Upper lobe of left lung (tissue), 6 donors: ENCODE data around the gene LRP11. TPM values are rescaled to one million over a fixed set of nuclear protein-coding genes. Genes with fewer than 3 reads are reported as not detected.
A peak's percentile ranks its signal among the peaks of the same experiment; 100 is the strongest.
"Not testable (repeated sequence)": the region's sequence is repeated elsewhere in the genome, so short reads cannot be mapped to it uniquely, and the experiment has no call there.

Experiments used
- ATAC-seq, 2 donors: fragments of 200-7000 bp; cut with Tn5 transposase; one replicate each; pipeline ENCODE4 v1.9.1; 2022; ENCODE audit warnings: mild to moderate bottlenecking in 2 of 2, moderate library complexity in 2 of 2; ENCODE audit not compliant: low FRiP score in 2 of 2
- DNase-seq, 2 donors: peaks; one replicate each; pipeline ENCODE4 v3.0.0-alpha.2; 2019 to 2020
- H3K27ac ChIP-seq, 4 donors: fragments of 200-600 bp; sonication (generic); one replicate each; pipeline ENCODE4 v1.5.1; 2016 to 2019
- H3K27me3 ChIP-seq, 4 donors: fragments of 200-600 bp; sonication (generic); one replicate each; pipeline ENCODE4 v1.5.1; 2017 to 2019
- H3K36me3 ChIP-seq, 4 donors: fragments of 200-600 bp; sonication (generic); one replicate each; pipeline ENCODE4 v1.5.1; 2016 to 2019
- H3K4me1 ChIP-seq, 4 donors: fragments of 200-600 bp; sonication (generic); one replicate each; pipeline ENCODE4 v1.5.1; 2018 to 2019
- H3K4me3 ChIP-seq, 4 donors: fragments of 200-600 bp; sonication (generic); one replicate each; pipeline ENCODE4 v1.5.1; 2017 to 2019; ENCODE audit warnings: mild to moderate bottlenecking in 2 of 4, moderate library complexity in 1 of 4
- H3K9me3 ChIP-seq, 4 donors: fragments of 200-600 bp; sonication (generic); one replicate each; pipeline ENCODE4 v1.5.1; 2018 to 2019
- CTCF ChIP-seq, 6 experiments: fragments of 450-650 bp in 4 of 6; fragments of 200-600 bp in 2 of 6; sonication (generic) in 2 of 6; IDR thresholded peaks; one replicate each; pipeline ENCODE4 v1.5.1; 2016 to 2019; ENCODE audit warnings: antibody characterized with exemption in 6 of 6
- EP300 ChIP-seq, 4 donors: sonication (generic); formaldehyde crosslinking; IDR thresholded peaks; one replicate each; pipeline ENCODE4 v1.5.1; 2017; ENCODE audit warnings: antibody characterized with exemption in 4 of 4, control low read depth in 2 of 4
- POLR2A ChIP-seq, 4 donors: fragments of 450-650 bp; IDR thresholded peaks; one replicate each; pipeline ENCODE4 v1.5.1; 2016 to 2017; ENCODE audit warnings: antibody characterized with exemption in 4 of 4, mild to moderate bottlenecking in 2 of 4
- POLR2AphosphoS5 ChIP-seq, 2 donors: sonication (generic); formaldehyde crosslinking; IDR thresholded peaks; one replicate each; pipeline ENCODE4 v1.5.1; 2017; ENCODE audit warnings: antibody characterized with exemption in 2 of 2
- WGBS, 2 donors: methylation state at CpG; one replicate each; pipeline ENCODE4 v1.1.5; 2017 to 2018; 5-methylcytosine and 5-hydroxymethylcytosine counted together
- total RNA-seq, 6 donors: library from RNA; depleted of rRNA in 4 of 6; stranded (reverse); fragments of >200 nt in 4 of 6; gene quantifications; one replicate each; pipeline versions ENCODE4 v1.1.0 to v1.2.1, GENCODE V29; 2016 to 2021
- donor health status: DM: no; HTN: no; CAD: no; lungs with moderate emphysema.
- donor health status: DM: no; HTN: yes; CAD: no; lungs with severe emphysema.

The LRP11 gene
- total RNA-seq, 6 donors from 2014 or later, result 30.2 to 104 (median 39.9) TPM

- Histone ChIP-seq H3K4me3 (no peak overlapping the region), H3K4me1 (peaks cover 29 to 43% (median 32%) of the 10 kb centered on the region in 4 donors), H3K9me3 (no peaks in the 10 kb centered on the region), H3K27ac (peak overlapping the region; percentile 41 to 82 (median 74)), H3K36me3 (no peaks in the 10 kb centered on the region), H3K27me3 (no peaks in the 10 kb centered on the region)
- 13 to 32% methylated on average over 2 to 3 of the region's 7 CpGs for WGBS, 2 donors
- ATAC-seq, result peak; percentile 76 to 84
- DNase-seq, result peak in 1 of 2 donors; percentile 79
- no peak for TF ChIP-seq CTCF (IDR thresholded peaks at IDR 0.05)
- peak in 1 of 4 donors; percentile 32 for TF ChIP-seq EP300 (IDR thresholded peaks at IDR 0.05)
- TF ChIP-seq POLR2A (IDR thresholded peaks at IDR 0.05), result no peak
- peak in 1 of 2 donors; percentile 25 for TF ChIP-seq POLR2AphosphoS5 (IDR thresholded peaks at IDR 0.05)
Observed at GRCh38 chr6:149895048-149895590, 31.0 kb upstream of the LRP11 start.

DNA sequence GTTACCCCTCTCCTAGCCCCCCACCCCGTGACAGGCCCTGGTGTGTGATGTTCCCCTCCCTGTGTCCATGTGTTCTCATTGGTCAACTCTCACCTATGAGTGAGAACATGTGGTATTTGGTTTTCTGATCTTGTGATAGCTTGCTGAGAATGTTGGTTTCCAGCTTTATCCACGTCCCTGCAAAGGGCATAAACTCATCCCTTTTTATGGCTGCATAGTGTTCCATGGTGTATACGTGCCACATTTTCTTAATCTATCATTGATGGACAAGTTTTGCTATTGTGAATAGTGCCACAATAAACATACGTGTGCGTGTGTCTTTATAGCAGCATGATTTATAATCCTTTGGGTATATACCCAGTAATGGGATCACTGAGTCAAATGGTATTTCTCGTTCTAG is 27.7 kb upstream of the LRP11 start:
- not testable (repeated sequence) for H3K9me3 ChIP-seq, ATAC-seq, H3K4me3 ChIP-seq, H3K36me3 ChIP-seq, DNase-seq, H3K27ac ChIP-seq, H3K27me3 ChIP-seq
- H3K4me1 ChIP-seq, result peaks cover 20 to 28% (median 24%) of the 10 kb centered on the region in 4 donors
- WGBS, 2 donors, result 72 to 81% methylated on average over 6 of the region's 6 CpGs

DNA sequence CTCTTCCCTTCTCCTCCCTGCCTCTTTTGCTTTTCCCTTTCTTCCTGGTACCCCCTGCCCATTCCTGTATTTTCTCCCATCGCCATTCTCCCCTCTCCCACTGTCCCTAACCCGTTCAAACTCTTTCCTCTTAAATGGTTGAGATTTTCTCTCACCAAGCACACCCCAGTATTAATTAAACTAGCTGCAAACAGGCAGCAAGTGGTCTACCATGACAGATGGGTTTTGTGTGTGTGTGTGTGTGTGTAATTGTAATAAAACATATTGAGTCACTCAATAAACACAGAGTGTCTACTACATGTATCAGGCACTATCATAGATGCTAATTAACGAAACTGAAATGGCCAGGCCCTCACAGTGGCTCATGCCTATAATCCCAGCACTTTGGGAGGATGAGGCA is 27.1 kb upstream of the LRP11 start:
- Histone ChIP-seq H3K36me3 (no peaks in the 10 kb centered on the region), H3K9me3 (no peaks in the 10 kb centered on the region), H3K4me3 (no peak overlapping the region), H3K27me3 (no peaks in the 10 kb centered on the region), H3K4me1 (peaks cover 16 to 22% (median 18%) of the 10 kb centered on the region in 4 donors), H3K27ac (no peak overlapping the region)
- no peak for ATAC-seq
- 83 to 84% methylated on average over 3 of the region's 3 CpGs for WGBS, 2 donors
- no peak for TF ChIP-seq POLR2AphosphoS5 (IDR thresholded peaks at IDR 0.05)
- no peak for TF ChIP-seq CTCF (IDR thresholded peaks at IDR 0.05)
- TF ChIP-seq POLR2A (IDR thresholded peaks at IDR 0.05), result no peak
- no peak for TF ChIP-seq EP300 (IDR thresholded peaks at IDR 0.05)
- no peak for DNase-seq

DNA sequence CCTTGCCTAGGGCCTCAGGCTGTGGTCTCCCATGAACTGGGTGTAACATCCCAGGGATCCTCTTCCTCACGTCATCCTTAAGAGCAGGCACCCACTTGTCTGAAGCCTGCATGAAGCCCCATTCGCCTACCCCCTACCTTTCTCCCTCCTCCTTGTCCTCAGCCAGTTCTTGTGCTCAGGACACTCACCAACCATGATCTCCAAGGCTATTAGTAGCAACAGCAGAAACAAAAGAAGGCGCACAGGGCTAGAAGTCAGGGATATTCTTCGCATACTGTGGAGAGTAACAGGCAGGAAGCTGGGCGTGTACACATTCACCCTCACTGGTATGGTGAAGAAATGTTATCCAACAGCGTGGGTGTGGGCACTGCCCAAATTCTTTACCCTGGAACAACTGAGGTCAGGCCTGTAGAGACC is 26.5 kb upstream of the LRP11 start:
- Histone ChIP-seq H3K9me3 (no peaks in the 10 kb centered on the region), H3K4me3 (no peak overlapping the region), H3K27me3 (no peaks in the 10 kb centered on the region), H3K36me3 (no peaks in the 10 kb centered on the region), H3K4me1 (peaks cover 9 to 16% (median 12%) of the 10 kb centered on the region in 4 donors), H3K27ac (peak overlapping the region in 2 of 4 donors; percentile 23 to 34)
- TF ChIP-seq CTCF (IDR thresholded peaks at IDR 0.05), result no peak
- TF ChIP-seq POLR2A (IDR thresholded peaks at IDR 0.05), result no peak
- no peak for TF ChIP-seq POLR2AphosphoS5 (IDR thresholded peaks at IDR 0.05)
- TF ChIP-seq EP300 (IDR thresholded peaks at IDR 0.05), result no peak
- ATAC-seq (no peak), DNase-seq (no peak)
- WGBS, 2 donors, result 58% methylated on average over 6 of the region's 6 CpGs

DNA sequence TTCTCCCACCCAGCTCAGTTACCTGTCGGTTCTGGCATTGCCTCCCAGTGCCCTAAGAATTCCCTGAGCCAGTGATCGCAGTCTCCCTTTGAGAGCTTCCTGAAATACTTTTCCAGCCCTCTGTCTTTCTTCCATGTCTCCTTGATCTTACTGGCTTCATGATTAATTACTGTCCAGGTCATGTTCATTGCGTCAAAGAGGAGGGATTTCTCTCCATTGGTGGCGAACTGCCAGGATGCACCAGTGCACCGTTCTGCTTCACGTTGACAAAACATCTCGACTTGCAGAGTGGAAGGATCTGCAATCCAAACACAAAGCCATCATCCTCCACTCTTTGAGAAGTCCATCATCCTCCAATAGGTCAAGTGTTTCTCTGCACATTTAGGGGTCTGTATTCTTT is 25.2 kb upstream of the LRP11 start:
- Histone ChIP-seq H3K27me3 (no peaks in the 10 kb centered on the region), H3K4me3 (no peak overlapping the region), H3K36me3 (no peaks in the 10 kb centered on the region), H3K27ac (no peak overlapping the region), H3K9me3 (no peaks in the 10 kb centered on the region), H3K4me1 (peaks cover 0 to 6% (median 2%) of the 10 kb centered on the region in 4 donors)
- DNase-seq, result no peak
- TF ChIP-seq EP300 (IDR thresholded peaks at IDR 0.05) (no peak), POLR2A (IDR thresholded peaks at IDR 0.05) (no peak), CTCF (IDR thresholded peaks at IDR 0.05) (no peak), POLR2AphosphoS5 (IDR thresholded peaks at IDR 0.05) (no peak)
- WGBS, 2 donors, result 75 to 76% methylated on average over 7 of the region's 7 CpGs
- ATAC-seq, result no peak
